IPS-NIHi7 (cell line): ENCODE data around the gene ISYNA1.

ENCODE experiments used
- DNase-seq: peaks from one replicate; pipeline ENCODE4 v3.0.0; 2012; ENCODE audit warnings: mixed read lengths; ENCODE audit errors: extremely low spot score

The ISYNA1 gene

DNA sequence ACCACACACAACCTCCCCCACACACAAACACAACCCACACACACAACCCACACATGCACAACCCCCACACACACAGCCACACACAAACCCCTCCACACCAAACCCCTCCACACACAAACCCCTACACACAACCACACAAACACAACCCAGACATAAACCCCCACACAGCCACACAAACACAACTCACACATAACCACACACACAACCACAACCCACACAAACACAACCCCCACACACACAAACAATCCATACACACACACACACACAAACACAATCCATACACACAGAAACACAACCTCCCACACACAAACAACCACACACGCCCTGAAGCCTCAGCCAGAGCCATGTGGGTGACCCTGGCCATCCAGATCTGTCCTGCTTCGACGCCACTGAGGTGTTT is 30.0 kb upstream of the ISYNA1 start:
- DNase-seq = no peak

- no peak for DNase-seq
Observed at GRCh38 chr19:18466354-18466753, 28.4 kb upstream of the ISYNA1 start.

GRCh38 chr19:18465964-18466339 is 28.0 kb upstream of the ISYNA1 start:
- DNase-seq = no peak

DNA sequence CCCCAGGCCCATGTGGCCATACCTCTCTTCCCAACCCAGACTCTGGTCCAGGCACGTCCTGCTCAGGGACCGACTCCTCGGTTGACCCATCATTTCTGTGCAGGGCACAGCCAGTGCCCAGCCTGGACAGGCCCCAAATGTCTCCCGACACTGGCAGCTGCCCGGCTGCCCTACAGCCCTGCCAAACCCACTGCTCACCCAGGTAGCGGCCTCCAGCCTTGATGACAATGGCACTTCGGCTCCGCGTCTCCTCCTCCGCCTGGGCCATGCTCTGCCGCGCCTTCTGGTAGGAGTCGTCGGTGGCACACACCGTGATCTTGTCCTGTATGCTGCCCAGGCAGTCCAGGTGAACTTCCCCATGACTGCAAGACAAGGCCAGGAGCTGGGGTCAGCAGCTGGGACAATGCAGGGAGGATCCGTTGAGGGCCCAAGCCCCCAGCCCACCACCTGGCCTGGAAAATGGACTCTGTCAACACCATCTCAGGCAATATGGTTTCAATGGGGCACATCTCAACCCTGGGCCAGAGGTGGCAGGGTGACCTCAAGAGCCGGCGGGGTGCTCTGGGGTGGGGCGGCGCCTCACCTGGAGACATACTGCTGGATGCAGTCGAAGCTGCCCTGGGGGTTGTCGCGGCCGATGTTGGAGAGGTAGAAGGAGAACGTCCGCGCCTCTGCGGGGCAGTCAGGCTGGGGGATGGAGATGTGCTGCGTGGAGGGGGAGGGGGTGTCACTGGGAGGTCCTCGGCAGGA is 27.5 kb upstream of the ISYNA1 start:
- no peak for DNase-seq

GRCh38 chr19:18464646-18465045 is 26.7 kb upstream of the ISYNA1 start:
- DNase-seq = no peak

DNA sequence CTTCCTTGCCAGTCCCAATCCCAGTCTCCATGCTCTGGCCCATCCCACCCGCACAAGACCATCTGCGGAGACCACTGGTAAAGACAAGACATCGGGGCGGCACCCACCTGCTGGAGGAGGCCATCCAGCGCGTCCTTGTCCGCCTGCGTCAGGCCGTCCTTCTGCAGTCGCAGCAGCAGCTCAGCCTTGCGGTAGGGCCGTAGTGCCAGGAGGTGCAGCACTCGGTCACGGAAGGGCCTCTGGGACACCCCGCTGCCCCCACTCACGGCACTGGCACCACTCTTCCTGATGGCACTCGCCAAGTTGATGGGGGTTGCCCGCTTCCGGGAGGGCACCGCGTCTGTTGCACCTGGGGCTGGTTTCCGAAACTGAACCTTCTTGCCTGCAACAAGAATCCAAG is 23.5 kb upstream of the ISYNA1 start:
- no peak for DNase-seq

DNA sequence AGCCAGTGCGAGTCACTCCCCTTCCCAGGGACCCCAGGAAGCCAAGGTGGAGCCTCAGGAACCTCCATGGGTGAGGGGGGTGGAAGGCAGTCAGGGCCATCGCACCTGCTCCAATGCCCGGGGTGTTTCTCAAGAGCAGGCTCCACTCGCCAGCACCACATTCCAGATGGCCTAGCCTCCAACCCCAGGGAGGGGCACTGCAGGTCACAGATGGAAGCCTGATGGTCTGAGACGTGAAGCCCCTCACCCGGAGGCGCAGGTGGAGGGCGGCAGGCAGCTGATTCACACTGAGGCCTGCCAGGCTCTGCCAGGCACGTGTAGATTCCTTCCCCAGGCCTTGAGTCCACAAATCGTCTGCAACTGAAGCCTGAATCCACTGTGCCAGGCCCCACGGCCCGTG is 23.0 kb upstream of the ISYNA1 start:
- no peak for DNase-seq

DNA sequence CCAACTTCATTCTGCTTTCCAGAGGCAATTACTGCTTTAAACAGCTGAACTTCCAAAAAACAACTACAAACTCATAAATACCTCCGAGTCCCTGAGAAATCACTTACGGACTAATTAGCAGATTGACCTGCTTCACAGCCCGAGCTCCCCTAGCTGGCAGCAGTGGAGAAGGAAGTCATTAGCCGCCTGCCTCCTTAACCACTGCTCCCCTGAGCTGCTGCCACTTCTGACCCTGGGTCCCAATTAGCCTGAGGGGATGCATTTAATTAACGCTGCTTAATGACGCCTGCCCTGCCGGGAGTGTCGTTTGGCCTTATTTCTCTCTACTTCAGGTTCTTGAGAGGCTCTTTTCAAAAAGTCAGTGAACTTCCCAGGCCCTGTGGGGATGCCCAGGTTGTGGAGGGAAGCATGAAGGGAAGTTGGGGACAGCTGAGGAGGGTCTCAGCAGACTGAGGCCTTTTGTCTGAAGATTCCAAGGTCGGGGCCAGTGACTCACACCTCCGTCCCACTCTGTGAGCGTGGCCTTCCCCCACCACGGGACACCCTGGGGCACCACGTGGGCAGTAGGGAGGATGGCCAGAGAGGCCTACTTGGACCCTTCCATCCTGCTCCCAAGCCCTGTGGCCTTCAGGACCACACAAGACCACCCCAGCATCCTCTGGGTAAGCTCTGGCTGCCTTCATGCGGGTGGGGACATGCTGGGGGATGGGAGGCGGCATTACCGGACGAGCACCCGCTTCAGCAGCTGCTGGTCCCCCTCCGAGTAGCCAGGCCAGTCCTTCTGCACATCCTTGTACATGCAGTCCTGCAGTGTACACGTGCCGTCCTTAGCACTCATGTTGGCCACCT is 19.8 kb upstream of the ISYNA1 start:
- no peak for DNase-seq

DNA sequence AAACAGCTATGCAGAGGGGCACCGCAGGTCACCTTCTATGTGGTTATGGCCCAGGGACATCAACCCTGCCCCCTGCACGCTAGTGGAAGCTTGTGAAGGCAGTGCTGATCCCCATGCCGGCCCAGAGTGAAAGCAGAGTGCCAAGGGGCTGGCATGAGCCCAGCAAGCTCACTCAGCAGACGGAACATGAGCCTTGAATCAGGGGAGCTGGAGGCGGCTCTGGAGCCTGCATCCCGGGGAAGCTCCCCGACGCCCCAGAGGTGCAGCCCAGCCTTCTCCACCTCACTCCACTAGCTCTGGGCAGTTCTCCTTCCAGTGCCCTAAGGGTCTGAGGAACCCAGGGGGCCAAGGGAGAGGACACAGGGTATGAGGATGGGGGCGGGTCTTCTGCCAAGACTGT is 19.0 kb upstream of the ISYNA1 start:
- DNase-seq = no peak

GRCh38 chr19:18456279-18456678 is 18.3 kb upstream of the ISYNA1 start:
- no peak for DNase-seq

GRCh38 chr19:18453269-18454024 is 15.5 kb upstream of the ISYNA1 start:
- no peak for DNase-seq

DNA sequence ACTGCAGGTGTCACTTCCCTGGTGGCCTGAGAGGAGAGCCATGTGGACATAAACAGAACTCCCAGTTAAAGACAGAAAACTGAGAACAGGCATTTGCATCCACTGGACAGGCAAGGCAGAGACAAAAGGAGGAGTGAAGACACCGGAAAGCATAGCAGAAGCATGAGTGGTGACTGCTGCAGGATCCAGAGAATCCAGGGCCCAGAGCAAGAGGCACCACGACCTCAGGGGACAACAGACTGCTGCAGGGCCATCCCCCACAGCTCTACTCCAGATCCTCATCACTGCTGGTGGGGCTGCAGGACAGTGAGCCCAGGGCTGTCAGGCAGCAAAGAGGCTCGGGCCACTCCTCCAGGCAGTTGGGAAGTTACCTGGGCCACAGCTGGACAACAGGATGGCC is 14.5 kb upstream of the ISYNA1 start:
- DNase-seq = no peak

GRCh38 chr19:18450931-18451836 is 13.3 kb upstream of the ISYNA1 start:
- peak; percentile 89 for DNase-seq

- DNase-seq = no peak
Observed at GRCh38 chr19:18450021-18450930, 12.3 kb upstream of the ISYNA1 start.

DNA sequence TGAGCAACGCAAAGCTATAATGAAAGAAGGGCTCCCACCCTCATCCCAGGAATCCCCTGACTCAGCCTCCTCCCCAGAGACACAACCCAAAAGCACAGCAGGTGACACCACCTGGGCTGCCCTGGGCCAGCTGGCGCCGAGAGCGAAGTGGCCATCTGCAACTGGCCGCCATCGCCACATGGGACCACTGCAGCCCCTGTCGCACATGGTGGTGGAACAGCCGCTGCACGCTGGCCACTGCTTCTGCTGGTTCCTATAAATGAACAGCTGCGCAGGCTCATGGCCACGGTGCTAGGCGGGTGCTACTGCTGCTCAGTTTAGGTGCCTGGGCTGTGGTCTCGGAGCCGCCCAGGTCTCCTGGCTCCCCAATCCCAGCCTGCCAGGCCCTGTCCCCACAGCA is 11.6 kb upstream of the ISYNA1 start:
- no peak for DNase-seq

GRCh38 chr19:18446811-18447359 is 9.0 kb upstream of the ISYNA1 start:
- DNase-seq = no peak

DNA sequence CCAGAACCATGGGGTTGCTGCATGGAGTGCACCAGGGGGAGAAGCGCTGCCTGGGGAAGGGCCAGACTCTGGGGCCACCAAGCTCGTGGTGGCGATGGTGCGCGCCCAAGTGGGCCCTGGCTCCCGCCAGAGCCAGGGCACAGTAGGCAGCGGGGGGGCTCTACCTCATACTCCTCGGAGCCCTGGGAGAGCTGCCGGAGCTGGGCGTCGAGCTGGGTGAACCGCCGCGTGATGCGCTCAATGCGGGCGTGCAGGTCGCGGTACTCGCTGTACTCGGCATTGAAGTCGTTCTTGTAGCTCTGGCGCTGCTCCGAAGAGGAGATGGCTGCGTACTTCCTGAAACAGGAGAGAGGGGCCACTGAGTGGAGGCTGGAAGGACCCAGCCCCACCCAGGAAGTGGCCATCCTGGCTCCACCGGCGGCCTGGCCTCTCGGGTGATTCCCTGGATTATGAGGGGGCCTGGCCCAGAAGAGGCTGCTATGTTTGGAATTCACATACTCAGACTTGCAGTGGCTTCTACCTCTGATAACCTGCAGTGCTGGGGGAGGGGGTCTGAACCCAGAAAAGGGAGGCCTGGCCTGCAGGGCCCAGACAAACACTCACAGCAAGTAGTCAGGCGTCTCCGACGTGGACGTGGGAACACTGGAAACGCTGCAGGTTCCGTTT is 8.3 kb upstream of the ISYNA1 start:
- DNase-seq = no peak

DNA sequence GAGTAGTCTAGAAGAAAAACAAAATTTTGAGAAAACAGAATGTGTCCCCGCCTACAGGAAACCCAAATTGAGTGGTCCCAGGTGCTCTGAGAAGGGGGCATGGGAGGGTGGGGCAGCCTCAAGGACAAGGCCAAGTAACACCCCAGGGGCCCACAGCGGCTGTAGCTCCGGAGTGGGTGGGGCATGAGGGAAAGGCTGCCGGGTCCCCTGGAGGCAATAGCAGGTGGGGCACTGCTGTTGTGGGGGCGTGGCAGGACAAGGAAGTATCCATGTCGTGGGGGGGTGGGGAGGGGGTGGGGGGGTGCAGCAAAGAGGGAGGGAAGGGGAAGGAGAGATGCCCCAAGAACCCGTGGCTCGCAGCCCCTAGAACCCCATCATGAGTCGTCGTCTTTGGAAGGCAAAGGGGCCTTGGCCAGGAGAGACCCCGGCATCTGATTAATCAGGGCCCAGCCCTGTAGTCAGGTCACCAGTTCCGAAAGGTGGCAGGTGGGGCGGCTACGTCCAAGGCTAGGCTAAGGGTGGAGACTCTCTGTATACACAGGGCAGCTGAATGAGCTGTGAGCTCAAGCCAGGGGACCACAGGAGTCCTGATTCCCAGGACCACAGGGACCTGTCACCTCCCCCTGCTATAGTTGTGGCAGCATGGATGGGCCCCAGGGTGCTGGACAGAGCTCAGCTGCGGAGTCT is 7.5 kb upstream of the ISYNA1 start:
- no peak for DNase-seq

- no peak for DNase-seq
Observed at GRCh38 chr19:18444513-18444912, 6.6 kb upstream of the ISYNA1 start.
